ENCODE data around the gene TRAF1. TPM values are rescaled to one million over a fixed set of nuclear protein-coding genes. Genes with fewer than 3 reads are reported as not detected.

The TRAF1 gene
- total RNA-seq, 8 experiments from 2014 or later = 0.54 to 3.4 (median 1.6) TPM

DNA sequence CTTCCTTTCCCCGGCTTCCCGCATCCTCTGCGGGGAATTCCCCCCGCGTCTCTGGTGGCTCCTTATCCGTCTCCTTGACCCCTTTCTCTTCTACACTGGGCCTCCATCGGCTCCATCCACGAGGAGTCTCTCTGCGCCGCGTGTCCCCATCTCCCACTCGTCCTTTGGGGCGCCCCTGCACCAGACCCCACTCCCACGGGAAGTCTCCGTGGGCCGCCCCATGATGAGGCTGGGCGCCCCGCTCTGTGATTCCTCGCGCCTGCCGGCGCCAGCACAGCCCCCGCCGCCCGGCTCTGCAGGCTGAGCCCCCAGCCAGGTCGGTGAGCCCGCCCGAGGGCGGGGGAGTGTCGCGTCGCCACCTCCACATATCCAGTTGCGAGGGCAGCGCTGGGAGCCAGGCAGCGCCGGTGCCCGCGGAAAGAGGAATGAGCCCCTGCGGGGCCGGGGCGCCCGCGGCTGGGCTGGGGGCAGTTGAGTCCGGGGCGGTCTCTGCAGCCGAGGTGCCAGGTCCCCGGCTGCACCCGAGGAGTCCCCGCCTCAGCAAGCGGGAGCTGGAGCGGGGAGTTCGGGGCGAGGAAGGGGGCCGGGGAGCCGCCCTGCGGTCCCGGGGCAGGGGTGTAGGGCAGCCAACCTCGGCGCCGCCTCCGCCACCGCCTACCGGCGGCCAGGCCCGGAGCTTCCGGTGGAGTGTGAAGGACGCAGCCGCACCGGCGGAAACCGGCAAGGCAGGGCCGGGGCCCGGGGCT is 2.1 kb upstream of the TRAF1 start:
- ATAC-seq (replicated peaks in 6 of 8) = peak; percentile 66 to 94 (median 82)
- WGBS, 10 experiments = 0 to 46% (median 33%) methylated on average over 3 to 21 of the region's 73 CpGs; no CpG with 5 or more reads in 5 of the 10 experiments
- Histone ChIP-seq H3K27ac (peak overlapping the region in 1 of 2 donors; percentile 42), H3K4me3 (peak overlapping the region; percentile 21 to 40 (median 31)), H3K4me1 (replicated peaks in 1 of 2) (peaks cover 0 to 19% of the 10 kb centered on the region in 2 donors)
- in situ Hi-C loops (cut with MboI; ENCODE audit: low pct_unique_long_range_greater_than_20kb in 2 of 9, low sequenced_read_pairs in 9 of 9, unreplicated experiment in 9 of 9) = loop anchor here in 5 of 9 experiments (25.0 kb wide), 2 partner anchors 141 to 166 kb away; partner anchors contain the start of gene FBXW2 (in 1 of the 5)

DNA sequence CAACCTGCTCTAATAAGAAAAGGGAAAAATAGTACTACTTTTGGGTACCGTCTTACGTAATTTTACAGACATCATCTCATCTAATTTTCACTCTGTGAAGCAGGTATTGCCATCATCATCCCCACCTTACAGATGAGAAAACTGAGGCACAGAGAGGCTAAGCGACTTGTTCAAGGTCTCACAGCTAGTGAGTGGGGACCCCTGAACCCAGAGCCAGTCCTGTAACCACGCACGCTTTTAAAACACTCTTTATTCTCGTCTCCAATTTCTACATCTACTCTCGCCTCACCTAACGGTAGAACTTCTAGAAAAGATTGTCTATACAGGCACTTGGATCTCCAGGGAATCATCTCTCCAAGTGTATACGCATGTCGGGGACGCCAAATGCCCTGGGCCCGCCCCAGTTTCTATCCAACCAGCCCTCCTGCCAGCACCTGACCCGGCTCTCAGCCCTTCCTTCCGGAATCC is 1.5 kb upstream of the TRAF1 start:
- in situ Hi-C loops (cut with MboI; ENCODE audit: low pct_unique_long_range_greater_than_20kb in 2 of 9, low sequenced_read_pairs in 9 of 9, unreplicated experiment in 9 of 9) = loop anchor here in 5 of 9 experiments (25.0 kb wide), 2 partner anchors 141 to 166 kb away; partner anchors contain the start of gene FBXW2 (in 1 of the 5)
- no peak for ATAC-seq (replicated peaks in 6 of 8)
- 18 to 100% (median 88%) methylated on average over 1 to 11 of the region's 14 CpGs; no CpG with 5 or more reads in 1 of the 10 experiments for WGBS, 10 experiments
- Histone ChIP-seq H3K27ac (no peak overlapping the region), H3K4me1 (replicated peaks in 1 of 2) (peaks cover 0 to 19% of the 10 kb centered on the region in 2 donors), H3K4me3 (peak overlapping the region in 1 of 5 donors; percentile 40)

DNA sequence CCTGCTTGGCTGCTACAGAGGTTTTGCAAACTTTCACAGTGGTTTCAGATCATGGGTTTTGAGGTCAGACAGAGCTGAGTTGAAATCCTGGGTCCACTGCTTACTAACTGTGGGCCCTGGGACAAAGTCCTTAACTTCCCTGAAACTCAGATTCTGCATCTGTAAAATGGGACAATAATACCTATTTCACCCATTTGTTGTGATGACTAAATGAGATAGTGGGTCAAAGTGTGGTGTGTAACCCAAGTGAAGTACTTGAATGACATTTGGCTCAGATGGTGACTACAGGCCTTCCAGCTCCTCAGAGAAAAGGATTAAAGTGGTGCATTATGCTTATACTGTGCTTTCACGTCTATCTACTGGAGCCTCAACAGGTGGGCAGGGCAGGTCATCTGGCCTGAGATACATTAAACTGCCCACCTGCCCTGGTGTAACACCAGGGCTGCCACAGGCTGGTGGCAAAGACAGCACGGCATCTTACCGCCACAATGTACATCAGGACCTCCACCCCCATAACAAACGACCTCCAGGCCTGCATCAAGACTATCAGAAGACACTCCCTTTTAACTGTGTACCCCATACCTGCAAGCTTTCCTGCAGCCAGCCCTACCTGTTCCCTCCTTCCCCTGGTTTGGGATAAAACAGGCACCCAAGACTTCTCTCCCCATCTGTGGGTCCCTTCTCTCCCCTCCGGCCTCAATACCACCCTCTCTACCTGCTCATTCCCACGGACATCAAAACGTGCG is 846 bp upstream of the TRAF1 start:
- in situ Hi-C loops (cut with MboI; ENCODE audit: low pct_unique_long_range_greater_than_20kb in 2 of 9, low sequenced_read_pairs in 9 of 9, unreplicated experiment in 9 of 9) = loop anchor here in 5 of 9 experiments (25.0 kb wide), 2 partner anchors 140 to 165 kb away; partner anchors contain the start of gene FBXW2 (in 1 of the 5)
- 20 to 100% (median 77%) methylated on average over 1 to 7 of the region's 8 CpGs; no CpG with 5 or more reads in 2 of the 10 experiments for WGBS, 10 experiments
- Histone ChIP-seq H3K27ac (no peak overlapping the region), H3K4me3 (no peak overlapping the region), H3K4me1 (replicated peaks in 1 of 2) (peaks cover 0 to 19% of the 10 kb centered on the region in 2 donors)
- ATAC-seq (replicated peaks in 6 of 8) = no peak

DNA sequence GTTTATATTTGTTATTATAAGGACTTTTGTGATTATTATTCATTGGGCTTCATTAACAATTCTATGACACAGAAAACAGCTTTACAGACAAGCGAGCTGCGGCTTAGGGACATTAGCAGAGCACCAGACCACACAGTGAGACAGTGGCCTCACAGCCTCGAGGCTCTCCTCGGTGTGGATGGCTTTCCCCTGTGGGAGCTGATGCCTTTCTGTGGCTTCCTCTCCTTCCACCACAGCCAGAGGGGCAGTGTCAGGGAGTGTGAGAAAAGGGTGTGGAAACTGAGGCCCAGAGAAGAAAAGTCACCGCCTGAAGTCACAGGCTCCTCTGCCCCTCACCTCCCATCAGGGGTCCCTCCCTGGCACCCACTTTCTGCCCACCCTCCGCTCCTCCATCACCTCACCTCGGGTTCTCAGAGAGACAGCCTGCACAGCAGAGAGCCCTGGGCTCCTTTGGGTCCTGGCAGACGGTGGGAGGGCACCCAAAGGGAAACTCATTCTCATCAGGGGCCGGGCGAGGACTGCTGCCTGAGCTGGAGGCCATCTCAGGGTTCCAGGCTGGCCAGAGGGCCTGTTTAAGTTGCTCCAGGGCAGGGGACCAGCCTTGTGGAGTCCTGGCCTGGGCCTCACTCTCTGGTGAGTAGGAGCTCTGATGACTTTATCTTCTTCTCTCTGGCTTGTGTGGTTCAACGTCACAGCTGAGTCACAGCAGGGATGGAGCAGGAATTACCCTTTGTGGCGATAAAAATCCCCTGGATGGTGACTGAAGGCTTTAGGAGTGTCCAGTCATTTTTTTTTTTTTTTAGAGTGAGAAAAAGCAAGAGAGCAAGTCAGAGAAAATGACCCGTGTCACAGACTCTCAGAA is 830 bp downstream of the TRAF1 start:
- 20 to 96% (median 44%) methylated on average over 1 to 7 of the region's 13 CpGs; no CpG with 5 or more reads in 1 of the 10 experiments for WGBS, 10 experiments
- no peak overlapping the region for H3K27ac ChIP-seq
- peaks cover 0 to 19% of the 10 kb centered on the region in 2 donors for H3K4me1 ChIP-seq (replicated peaks in 1 of 2)
- H3K4me3 ChIP-seq = no peak overlapping the region
- in situ Hi-C loops (cut with MboI; ENCODE audit: low pct_unique_long_range_greater_than_20kb in 2 of 9, low sequenced_read_pairs in 9 of 9, unreplicated experiment in 9 of 9) = loop anchor here in 5 of 9 experiments (25.0 kb wide), 2 partner anchors 138 to 163 kb away; partner anchors contain the start of gene FBXW2 (in 1 of the 5)
- peak in 7 of 8 experiments; percentile 20 to 89 (median 67) for ATAC-seq (replicated peaks in 6 of 8)

DNA sequence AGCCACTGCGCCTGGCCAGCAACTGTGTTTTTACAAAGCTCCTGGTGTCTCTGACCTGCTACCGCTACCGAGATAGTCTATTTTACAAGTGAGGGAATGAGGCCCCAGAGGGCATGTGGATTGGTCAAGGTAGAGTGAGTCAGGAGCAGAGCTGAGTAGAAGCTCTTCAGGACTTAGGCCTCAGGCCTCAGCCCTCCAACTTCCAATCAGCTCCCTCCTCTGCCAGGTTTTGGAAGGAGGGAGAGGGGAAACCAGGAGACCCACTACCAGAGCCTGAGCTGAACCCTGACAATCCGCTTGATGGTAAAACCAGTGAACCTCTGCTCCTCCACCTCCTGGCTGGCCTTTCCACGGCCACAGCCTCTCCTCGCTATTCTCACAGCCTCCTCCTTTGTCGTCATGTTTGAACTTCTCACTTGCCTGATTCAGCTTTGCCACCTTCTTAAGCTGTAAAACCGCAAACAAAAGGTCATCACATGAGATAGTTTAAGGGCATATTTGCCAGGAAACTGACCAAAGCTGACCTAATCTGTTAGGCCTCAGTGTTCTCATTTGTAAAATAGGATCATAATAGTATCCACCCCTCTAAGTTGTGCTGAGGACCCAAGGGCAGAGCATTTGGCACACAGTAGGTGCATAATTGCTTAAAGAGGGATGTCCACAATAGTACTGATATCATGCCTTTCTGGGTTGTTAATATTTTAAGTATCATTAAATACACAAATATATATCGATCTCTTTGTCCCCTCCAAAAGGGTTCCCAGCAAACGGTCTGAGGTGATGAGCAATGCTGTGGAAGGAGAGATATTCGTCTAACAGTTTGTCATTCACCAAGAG is 1.7 kb downstream of the TRAF1 start:
- no peak overlapping the region for H3K4me3 ChIP-seq
- ATAC-seq (replicated peaks in 6 of 8) = no peak
- 46 to 100% (median 79%) methylated on average over 3 to 10 of the region's 11 CpGs; no CpG with 5 or more reads in 1 of the 10 experiments for WGBS, 10 experiments
- peaks cover 5 to 27% of the 10 kb centered on the region in 2 donors for H3K4me1 ChIP-seq (replicated peaks in 1 of 2)
- no peak overlapping the region for H3K27ac ChIP-seq
- in situ Hi-C loops (cut with MboI; ENCODE audit: low pct_unique_long_range_greater_than_20kb in 2 of 9, low sequenced_read_pairs in 9 of 9, unreplicated experiment in 9 of 9) = loop anchor here in 5 of 9 experiments (25.0 kb wide), 2 partner anchors 138 to 163 kb away; partner anchors contain the start of gene FBXW2 (in 1 of the 5)

DNA sequence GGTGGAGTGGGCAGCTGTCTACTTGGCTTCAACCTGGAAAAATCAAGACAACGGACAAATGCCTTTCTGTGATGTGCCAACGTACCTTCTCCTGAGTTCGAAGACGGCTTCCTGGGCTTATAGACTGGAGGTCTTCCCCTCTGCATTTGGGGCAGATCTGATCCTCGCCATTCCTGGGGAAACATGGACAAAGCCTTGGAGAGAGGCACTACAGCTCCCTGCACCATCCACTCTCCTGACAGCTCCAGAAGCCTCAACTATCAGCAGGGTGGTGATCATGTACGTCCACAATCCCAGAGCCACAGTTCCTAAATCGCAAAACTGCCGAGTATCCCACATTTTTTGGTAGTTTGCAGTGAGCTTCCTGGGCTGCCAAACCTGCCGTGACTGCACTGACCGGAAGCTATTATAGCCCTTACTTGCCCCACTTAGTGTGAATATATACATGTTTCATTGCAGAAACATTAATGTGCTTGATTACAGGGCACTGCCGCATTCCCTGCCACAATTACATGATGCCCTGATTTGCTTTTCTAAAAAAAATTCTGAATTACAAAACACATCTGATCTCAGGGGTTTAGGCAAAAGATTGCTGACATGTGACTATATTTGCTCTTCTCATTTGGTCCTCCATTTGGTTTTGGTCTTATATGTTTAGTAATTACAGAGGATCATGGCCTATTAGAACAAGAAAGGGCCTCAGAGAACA is 2.8 kb downstream of the TRAF1 start:
- in situ Hi-C loops (cut with MboI; ENCODE audit: low pct_unique_long_range_greater_than_20kb in 2 of 9, low sequenced_read_pairs in 9 of 9, unreplicated experiment in 9 of 9) = no loop called here
- Histone ChIP-seq H3K4me3 (no peak overlapping the region), H3K4me1 (replicated peaks in 1 of 2) (peaks cover 7 to 23% of the 10 kb centered on the region in 2 donors), H3K27ac (no peak overlapping the region)
- no peak for ATAC-seq (replicated peaks in 6 of 8)
- WGBS, 10 experiments = 60 to 100% (median 85%) methylated on average over 1 to 6 of the region's 11 CpGs; no CpG with 5 or more reads in 1 of the 10 experiments

DNA sequence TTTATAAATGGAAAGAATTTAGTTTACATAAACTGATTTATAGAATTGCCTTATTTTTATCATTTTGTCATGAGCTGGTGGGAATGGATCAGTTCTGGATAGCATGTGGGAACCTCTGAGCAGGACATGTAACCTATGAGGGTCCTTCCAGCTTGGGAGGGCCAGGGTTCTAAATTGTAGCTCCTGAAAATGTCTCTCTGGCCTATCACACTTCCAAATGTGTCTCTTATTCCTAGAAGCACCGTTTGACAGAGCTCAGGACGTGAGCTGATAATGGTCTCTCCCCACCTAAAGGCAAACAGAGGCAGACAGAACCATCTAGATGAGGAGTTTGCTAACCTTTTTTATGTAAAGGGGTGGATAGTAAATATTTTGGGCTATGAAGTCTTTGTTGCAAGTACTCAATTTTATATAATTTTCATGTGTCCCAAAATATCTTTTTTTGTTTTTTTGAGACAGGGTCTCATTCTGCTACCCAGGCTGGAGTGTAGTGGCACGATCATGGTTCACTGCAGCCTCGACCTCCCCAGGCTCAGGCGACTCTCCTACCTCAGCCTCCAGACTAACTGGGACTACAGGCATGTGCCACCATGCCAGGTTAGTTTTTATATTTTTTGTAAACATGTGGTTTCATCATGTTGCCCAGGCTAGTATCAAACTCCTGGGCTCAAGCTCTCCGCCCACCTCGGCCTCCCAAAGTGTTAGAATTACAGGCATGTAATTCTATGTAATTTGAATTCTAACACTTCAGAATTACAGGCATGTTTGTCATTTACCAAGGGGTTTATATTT is 4.0 kb downstream of the TRAF1 start:
- in situ Hi-C loops (cut with MboI; ENCODE audit: low pct_unique_long_range_greater_than_20kb in 2 of 9, low sequenced_read_pairs in 9 of 9, unreplicated experiment in 9 of 9) = no loop called here
- H3K27ac ChIP-seq = no peak overlapping the region
- no peak overlapping the region for H3K4me3 ChIP-seq
- WGBS, 10 experiments = 38 to 100% (median 93%) methylated on average over 1 to 7 of the region's 7 CpGs; no CpG with 5 or more reads in 1 of the 10 experiments
- ATAC-seq (replicated peaks in 6 of 8) = no peak
- peaks cover 7 to 18% of the 10 kb centered on the region in 2 donors for H3K4me1 ChIP-seq (replicated peaks in 1 of 2)

DNA sequence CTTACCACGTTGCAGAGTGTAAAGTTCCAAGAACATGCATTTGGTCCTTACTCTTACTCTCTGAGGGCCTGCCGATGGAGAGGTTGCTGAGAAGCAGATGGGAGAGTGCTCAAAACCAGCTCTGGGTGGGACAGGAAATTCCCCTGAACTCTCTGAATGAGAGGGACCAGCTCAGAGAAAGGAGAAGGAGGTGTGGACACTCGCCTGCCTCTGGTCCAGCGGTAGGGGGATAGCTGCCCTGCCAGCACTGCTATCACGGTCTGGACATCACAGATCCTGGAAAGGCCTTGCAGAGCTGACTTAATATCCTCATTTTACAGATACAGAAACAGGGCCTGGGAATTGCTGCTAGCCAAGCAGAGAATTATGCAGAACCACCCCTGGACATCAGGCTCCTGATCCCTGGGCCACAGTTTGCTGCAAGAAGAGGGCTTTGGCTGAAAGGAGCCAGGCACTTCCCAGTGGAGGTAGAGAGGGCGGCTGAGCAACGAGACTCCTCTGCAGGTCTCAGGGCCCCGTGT is 4.9 kb downstream of the TRAF1 start:
- Histone ChIP-seq H3K4me3 (no peak overlapping the region), H3K27ac (no peak overlapping the region), H3K4me1 (replicated peaks in 1 of 2) (peaks cover 7 to 18% of the 10 kb centered on the region in 2 donors)
- ATAC-seq (replicated peaks in 6 of 8) = peak in 1 of 8 experiments; percentile 18
- 13 to 73% (median 61%) methylated on average over 1 to 5 of the region's 8 CpGs; no CpG with 5 or more reads in 3 of the 10 experiments for WGBS, 10 experiments
- in situ Hi-C loops (cut with MboI; ENCODE audit: low pct_unique_long_range_greater_than_20kb in 2 of 9, low sequenced_read_pairs in 9 of 9, unreplicated experiment in 9 of 9) = no loop called here

DNA sequence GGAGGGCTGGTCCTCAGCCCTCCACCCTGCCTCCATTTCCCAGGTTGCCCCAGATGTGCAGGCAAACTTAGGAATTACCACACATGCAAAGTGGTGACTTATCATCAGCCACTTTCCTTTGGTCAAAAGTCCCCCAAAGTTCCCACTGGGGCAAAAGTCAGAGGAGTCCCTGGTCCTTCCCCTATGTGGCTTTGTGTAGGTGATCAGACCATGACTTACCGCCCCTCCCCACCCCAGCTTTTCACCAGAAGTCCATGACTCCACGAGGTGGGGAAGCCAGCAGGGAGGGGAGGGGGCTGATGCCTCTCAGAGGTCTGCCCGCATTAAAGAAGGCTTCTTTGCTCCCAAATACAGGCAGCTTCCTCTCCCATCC is 5.8 kb downstream of the TRAF1 start:
- WGBS, 10 experiments = 0 to 58% (median 20%) methylated on average over 1 to 2 of the region's 3 CpGs; no CpG with 5 or more reads in 5 of the 10 experiments
- no peak for ATAC-seq (replicated peaks in 6 of 8)
- Histone ChIP-seq H3K4me1 (replicated peaks in 1 of 2) (peaks cover 7 to 14% of the 10 kb centered on the region in 2 donors), H3K4me3 (no peak overlapping the region), H3K27ac (no peak overlapping the region)
- in situ Hi-C loops (cut with MboI; ENCODE audit: low pct_unique_long_range_greater_than_20kb in 2 of 9, low sequenced_read_pairs in 9 of 9, unreplicated experiment in 9 of 9) = no loop called here
